Ecto neural progenitor cell (in vitro differentiated cells): ENCODE measurements around the gene YTHDF1.

ENCODE experiments used
- DNase-seq: peaks from one replicate; pipeline ENCODE4 v3.0.0-alpha.2; 2018; ENCODE audit warnings: low spot score

Gene YTHDF1

DNA sequence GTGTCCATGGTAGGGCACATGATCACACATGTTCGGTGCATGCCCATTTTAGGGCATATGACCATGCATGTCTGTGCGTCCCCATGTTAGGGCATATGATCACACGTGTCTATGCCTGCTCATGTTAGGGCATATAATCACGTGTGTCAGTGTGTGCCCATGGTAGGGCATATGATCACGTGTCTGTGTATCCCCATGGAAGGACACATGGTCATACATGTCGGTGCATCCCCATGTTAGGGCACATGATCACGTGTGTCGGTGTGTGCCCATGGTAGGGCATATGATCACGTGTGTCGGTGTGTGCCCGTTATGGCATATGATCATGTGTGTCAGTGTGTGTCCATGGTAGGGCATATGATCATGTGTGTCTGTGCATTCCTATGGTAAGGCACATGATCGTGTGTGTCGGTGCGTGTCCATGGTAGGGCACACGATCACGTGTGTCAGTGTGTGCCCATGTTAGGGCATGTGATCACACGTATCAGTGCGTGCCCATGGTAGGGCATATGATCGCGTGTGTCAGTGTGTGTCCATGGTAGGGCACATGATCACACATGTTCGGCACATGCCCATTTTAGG lies 30.6 kb downstream of the YTHDF1 start:
- no peak for DNase-seq

DNA sequence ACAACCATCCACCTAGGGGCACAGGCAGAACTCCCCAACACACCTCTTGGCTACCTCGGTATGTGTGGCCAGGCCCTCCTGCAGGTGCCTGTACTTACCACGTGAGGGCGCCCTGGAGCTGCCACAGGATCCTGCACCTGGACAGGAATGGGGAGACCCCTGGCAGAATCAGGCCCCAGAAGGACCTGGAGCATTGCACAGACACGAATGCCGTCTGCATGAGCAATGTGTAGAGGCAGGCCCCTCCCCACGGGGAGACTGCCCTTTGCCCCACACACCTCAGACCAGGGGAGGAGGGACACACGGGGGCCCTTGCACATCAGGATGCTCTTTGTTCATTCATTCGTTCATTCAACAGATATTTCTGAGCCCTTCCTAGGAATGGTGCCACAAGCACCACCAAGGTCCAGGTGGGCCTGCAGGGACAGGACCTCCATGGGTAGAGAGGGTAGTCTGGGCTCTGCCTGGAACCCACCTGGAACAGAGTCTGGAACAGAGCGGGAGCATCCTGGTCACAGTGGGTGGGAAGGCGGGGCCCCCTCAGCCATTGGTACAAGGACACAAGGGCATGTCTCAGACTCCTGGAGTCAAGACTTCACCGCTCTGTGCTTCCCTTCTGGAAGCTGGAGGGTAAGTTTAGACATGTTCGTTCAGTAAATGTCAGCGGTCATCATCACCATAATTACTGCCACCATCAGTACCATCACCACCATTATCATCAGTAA lies 32.3 kb downstream of the YTHDF1 start:
- DNase-seq: peak; percentile 77

DNA sequence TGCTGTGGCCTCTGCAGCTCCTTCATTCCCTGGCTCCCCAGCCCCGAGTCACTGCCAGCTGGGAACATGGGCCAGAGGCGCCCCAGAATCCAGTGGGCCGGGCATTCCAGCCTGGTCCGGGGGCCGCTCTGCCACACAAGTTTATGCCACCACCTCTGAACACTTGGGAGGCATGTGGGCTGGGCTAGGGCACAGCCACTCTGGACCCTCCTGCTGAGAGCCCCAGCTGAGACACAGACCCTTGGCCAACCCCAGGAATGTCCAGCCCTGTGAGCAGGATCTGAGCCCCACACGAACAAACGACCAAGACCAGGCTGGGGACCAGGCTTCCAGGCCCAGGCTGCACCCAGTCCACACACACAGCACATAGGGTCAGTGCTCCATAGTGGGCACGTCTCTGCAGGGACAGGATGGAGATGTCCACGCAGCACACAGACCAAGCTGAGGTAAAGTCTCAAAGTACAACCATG lies 33.0 kb downstream of the YTHDF1 start:
- DNase-seq: no peak

DNA sequence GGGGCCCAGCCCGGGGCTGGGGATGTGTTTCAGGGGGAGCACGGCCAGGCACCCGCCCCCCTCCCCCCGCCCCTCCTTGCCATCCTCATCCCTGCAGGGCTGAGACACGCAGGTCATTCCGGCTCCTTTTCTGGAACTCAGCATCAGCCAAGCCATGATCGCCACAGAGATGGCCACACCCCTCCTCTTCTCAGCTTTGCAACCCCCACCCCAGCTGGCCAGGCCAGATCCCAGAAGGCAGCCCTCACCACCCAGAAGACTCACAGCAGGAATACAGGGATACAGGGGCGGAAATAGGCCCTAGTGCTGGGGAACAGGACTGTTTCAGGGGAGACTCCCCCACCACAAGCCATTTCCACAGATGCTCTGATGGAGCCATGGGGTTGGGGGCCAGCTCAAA lies 33.5 kb downstream of the YTHDF1 start:
- no peak for DNase-seq

DNA sequence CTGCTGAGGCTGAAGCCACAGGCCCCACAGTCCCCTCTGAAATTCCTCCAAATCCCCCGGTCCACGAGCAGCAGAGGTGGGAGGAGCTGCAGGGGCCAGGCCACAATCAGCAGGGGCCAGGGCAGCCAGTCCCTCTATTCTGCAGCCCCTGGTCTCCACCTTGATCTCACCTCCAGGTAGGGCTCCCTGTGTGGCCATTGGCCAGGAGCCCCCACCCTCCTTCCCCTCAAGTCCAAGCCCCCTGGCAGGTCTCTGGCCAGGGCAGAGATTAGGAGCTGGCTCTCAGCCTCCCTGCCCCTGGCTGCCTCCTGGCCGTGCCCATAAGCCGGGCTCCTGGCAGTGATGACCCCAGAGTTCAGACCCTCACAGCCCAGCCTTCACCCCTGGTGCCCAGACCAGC lies 34.7 kb downstream of the YTHDF1 start:
- DNase-seq: no peak

DNA sequence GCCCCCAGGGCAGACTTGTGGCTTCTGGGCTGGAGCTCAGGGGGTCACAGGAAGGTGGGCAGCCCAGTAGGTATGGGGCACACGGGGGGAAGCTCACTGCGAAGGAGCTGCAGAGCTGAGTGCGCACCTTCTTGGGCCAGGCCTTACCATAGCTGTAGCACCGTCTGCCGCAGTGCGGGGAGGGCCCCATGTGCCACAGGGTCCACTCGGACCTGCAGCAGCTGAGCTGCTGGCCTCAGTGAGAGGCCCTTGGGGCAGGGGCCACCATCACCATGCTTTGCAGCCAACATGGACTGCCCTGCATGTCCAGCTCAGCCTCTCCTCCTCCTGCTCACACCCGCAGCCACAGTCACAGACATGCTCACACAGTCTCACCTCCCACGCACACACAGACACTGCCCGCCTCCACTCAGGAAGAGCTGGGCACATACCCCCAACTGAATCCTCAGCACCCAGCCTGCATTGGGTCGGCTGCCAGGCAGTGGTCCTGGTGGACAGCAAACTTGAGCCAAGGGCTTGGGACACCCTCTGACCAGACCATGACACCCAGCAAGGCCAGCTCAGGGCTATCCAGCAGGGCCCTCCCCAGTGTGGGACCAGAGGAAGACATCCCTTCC lies 35.3 kb downstream of the YTHDF1 start:
- no peak for DNase-seq

DNA sequence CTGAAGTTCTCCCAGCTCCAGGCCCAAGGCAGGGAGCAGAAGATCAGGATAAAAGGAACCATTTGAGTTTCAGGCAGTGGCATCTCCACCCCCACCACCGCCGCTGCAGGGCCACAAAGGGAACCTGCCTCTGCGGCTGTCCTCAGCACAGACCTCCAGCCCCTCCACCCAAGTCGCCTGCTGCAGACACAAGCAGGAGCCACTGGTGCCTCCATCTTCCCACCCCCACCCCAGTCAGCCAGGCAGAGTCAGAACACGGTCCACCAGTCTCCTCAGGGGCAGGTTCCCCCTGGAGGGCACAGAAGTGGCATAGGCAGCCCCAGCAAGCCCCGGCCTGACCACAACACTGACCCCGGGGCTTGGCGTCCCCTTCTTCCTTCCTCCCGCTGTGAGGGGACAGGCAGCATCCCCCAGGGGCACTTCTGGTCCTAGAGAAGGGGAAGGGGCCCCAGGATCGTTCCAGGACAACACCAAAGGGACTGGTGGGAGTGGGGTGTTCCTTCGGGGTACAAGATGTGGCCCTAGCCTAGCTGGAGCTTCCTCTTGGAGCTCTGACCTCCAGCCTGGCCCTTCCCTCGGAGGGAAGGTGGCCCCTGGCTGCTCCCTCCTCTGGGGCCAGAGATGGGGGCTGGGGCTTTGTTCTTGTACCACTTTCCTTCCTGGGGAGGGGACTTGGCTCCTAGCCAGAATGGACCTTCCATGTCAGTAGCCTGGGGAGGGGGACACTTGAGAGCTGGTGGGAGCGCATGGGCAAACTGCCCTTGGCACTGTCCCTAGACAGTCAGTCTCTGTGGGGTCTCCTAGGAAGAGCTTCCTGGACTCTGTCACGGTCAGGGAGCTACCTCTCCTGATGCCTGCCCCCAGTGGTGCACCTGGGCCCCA lies 36.0 kb downstream of the YTHDF1 start:
- DNase-seq: no peak

DNA sequence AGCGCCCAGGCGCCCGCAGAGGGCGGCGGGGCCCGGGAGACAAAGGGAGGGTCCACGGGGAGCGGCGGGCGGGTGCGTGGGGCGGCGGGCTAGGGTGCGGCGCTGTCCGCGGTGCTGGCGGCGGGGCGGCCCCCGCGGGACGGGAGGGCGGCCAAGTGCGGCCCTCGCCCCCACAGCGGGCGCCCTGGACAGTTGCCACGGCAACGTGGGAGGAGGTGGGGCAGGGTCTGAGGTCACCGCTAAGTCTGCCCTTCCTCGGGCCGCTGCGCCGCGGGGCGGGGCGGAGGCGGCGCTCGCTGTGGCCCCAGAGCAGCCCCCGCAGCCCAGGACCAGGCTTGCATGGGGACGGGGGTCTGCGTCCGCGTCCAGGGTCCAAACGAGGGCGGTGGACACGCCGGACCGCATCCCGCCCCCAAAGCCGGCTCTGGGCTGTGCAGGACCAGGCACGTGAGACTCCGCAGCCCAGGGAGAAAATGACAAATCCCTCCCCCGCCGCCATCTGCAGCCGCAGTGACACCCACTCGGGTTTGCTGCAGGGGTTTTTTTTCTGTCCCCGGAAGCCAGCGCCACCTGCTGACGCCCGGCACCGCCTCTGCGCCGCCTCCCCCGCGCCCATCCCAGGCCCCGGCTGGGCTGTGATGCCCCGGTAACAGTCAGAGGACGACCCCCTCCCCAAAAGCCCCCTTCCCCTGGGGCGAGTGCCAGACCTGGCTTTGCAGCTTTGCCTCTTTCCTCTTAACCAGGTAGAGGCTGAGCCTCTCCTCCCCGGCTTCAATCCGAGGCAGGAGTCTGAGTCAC lies 36.8 kb downstream of the YTHDF1 start:
- peak; percentile 81 for DNase-seq

DNA sequence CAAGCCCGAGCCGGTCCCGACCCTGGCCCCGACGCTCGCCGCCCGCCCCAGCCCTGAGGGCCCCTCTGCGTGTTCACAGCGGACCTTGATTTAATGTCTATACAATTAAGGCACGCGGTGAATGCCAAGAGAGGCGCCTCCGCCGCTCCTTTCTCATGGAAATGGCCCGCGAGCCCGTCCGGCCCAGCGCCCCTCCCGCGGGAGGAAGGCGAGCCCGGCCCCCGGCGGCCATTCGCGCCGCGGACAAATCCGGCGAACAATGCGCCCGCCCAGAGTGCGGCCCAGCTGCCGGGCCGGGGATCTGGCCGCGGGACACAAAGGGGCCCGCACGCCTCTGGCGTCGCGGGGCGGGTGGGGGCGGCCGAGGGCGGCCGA lies 37.5 kb downstream of the YTHDF1 start:
- DNase-seq: peak; percentile 79

DNA sequence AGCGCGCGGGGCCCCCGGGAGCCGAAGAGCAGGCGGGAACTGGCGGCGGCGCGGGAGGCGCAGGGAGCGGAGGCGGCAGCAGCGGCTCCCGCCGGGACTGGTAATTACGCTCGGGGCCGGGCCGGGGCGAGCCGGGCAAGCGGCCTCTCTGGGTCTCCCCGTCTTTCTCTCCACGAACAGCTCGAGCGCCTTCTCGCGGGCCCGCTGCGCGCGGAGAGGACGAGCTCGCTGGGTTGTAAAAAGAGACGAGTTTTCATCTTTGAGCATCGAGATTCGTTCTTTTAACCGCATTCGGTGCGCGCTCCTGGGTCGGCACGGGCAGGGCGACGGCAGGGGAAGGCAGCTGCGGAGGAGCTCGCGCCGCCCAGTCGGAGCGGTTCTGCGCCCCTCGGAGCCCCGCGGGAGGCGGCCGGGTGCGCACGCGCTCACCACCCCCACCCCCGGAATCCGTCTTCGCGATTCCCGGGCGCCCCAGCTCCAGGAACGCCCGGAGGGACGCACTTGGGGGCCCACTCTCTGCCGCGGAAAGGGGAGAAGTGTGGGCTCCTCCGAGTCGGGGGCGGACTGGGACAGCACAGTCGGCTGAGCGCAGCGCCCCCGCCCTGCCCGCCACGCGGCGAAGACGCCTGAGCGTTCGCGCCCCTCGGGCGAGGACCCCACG lies 38.0 kb downstream of the YTHDF1 start:
- no peak for DNase-seq

DNA sequence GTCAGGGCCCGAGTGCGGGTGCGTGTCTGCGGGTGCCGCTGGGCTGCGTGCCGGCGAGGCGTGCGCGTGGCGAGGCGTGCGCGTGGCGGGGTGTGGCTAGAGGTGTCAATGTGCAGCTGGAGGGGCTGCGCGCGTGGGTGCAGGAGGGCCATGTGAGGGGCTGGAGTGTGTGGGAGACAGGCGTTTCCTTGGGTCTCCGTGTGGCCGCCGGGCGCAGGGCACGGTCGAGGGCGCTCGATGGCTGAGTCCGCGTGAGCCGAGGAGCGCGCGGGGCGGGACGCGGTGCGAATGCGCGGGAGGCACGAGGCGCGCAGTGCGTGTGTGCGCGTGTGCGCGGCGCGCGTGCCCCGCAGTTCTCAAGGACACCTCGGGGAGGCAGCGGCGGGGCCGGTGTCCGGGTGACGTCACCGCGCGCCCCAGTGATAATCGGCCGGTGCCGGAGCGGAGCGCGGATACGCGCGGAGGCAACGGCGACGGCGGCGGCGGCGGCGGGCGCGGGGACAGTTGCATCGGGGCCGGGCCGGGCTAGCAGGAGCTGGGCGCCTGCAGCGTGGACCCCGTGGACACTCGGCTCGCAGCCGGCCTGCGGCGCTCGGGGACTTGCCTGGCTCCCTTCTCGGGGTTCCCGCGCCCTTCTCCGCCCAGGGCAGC lies 38.7 kb downstream of the YTHDF1 start:
- peak; percentile 76 for DNase-seq

DNA sequence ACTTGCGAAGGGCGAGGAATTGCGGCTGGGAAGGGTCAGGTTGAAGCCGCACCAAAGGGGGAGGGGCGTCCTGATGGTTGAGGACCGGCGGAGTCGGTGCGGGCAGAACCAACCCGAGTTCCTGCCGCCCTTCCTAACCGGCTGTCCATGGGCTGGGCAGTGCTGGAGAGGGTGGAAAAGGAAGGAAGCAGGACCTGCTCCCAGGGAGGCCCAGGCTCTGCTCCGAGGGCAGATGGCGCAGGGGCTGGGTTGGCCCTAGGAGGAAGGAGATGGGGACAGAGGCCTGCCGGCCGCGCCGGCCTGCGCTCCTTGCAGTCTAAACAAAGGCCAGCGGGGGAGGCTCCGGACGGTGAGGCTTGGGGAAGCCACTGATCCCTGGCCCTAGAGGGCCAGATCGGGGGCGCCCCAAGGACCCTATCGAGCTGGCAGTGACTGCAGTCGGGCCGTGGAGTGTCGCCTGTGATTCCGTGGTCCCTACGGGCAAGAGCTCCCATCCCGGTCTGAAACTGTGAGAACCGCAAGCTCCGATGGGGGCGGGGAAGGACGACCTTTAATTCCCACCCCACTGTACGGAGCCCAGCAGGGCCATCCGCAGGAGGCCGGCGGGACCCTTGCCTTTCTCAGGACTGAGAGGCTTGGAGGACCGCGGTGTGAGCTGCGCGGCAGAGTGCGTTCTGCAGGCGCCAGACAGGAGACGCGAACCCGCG lies 39.4 kb downstream of the YTHDF1 start:
- peak; percentile 71 for DNase-seq

DNA sequence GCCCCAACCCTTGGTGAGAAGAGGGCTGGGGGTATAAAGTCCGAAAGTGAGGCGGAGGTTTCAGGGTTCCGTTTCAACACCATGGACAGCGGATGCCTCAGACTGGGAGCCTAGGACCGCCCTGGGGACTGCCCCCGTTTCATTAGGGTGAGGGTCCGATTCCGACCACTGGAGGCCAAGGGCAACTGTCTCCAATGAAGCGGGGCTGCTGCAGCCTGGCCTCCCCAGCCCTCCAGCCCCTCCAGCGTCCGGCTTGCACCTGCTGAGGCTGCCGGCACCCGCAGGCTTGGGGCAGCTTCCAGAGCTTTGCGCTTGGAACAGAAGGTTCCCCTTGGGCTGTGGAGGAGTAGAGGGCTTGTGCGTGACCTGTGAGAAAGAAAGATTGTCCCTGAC lies 39.9 kb downstream of the YTHDF1 start:
- DNase-seq: peak; percentile 69

DNA sequence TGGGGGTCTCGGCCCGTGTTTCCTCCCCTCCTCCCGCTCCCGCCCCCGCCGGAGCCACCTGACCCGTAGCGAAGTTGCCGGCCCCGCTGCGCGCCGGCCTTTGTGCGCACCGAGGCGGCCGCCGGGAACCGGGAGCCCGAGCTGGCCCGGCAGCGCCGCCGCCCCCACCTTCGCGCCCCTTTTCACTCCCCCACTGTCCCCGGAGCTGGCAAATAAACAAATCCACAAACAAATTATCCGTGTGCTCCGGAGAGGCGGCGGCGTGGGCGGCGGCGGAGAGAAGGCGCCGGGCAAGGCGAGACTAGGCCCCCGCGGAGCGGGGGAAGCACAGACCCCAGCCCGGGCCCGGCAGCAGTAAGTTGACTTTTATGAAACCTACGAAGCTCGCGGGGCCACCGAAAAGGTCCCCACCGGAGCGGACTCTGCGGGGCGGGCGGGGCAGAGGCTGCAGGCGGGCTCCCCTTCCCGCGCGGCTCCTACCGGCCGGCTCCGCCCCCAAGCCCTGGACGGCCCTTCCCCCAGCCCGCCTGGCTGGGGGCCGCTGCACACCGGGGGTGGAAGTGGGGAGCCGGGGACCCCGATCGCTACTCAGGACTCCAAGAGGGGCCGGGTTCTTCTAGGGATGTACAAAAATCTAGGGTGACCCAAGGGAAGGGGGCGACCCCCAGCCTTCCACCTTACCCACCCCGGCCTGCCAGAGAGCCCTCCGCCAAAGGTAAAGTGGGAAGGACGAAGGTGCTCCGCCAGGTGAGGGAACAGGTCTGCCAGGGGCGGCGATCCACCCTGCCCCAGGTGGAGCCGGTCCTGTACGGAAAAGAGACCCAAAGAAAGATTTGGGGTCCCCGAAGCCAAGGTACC lies 40.7 kb downstream of the YTHDF1 start:
- DNase-seq: no peak

DNA sequence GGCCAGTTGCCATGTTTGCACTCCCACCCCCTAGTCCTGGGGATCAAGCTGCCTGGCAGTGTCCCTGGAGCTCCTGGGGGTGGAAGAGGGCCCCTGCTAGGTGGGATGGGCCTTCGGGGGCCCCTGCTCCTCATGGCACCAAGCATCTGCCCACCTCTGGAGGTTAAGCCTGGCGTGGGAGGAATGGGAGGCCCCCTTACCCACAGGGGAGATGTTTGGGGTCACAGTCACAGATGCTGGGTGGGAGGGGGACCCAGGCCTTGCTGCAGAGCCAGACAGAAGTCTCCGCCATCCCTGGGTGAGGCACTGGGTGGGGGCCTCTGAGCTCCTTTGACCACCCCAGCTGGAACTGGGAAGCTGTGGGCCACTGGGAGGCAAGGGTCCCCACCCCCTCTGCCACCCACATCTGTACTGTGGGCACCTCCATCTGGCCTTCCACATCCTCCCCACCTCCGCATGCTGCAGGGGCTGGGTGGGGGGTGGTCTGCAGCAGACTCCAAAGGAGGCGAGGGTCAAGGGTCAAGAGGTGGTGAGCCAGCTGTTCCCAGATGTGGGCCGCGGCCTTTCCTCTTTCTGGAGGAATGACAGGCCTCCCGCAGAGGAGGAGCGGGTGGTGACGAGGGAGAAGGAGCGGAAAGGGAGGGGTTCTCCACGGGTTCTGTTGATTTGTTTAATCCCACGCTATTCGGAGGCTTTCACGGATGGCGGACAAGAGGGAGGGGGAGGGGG lies 41.5 kb downstream of the YTHDF1 start:
- DNase-seq: peak; percentile 86

DNA sequence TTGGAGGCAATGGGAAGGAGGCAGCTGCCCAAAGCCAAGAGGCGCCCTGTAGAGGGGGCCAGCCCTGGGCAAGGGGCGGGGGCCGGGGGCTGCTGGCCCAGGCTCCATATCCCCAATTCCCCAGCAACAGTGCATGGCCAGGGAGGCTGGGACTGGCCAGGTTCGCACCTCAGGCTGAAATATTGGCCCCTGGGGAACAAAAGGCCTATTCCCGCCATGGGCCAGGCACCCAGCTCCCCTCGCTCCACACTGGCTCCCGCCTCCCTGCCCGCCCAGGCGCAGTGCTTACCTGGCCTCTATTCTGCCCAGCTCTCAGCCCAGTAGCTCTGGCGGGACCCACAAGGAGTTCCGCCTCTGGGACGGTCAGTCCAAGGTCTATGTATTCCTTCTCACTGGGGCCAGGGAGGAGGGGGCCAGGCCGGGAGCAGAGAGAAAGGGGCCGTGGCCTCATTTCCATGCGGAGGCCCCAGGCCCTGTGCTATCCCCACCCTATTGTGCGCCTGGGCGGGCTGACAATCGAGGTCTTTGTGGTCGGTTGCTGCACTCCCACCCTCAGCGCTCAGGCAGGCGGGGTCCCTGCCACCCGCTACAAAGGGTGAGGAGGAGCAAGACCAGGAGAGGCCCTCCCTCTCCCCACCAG lies 42.3 kb downstream of the YTHDF1 start:
- peak; percentile 85 for DNase-seq

DNA sequence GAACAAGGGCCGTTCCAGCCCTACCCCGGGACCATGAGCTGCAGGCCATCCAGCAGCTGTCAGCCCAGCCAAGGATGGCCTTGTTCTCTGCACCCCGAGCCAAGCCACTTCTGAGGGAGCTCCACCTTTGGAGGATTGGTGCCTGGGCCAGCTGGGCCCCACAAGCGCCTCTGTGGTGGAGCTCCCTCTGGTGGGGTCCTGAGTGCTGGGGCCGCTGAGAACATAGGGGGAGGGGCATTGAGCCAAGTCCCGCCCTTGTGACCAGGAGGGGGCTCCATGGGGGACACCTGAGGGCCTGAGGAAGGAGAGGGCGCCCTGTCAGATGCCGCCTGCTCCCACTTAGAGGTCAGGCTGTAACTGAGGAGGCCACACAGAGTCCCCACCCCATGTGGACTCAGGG lies 43.2 kb downstream of the YTHDF1 start:
- no peak for DNase-seq

DNA sequence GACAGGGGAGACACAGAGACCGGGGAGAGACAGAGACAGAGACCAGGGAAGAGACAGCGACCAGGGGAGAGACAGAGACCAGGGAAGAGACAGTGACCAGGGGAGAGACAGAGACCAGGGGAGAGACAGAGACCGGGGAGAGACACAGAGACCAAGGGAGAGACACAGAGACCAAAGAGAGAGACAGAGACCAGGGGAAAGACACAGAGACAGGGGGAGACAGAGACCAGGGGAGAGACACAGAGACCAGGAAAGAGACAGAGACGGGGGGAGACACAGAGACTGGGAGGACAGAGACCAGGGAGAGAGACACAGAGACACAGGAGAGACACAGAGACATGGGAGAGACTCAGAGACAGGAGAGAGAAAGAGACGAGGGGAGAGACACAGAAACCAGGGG lies 43.9 kb downstream of the YTHDF1 start:
- DNase-seq: no peak
